Retinal pigment epithelial cell (primary cell): ENCODE data around the gene PAOX.

Experiments used
- DNase-seq: peaks from one replicate; pipeline ENCODE4 v3.0.0-alpha.2; 2010; ENCODE audit warnings: low read depth
- H3K4me3 ChIP-seq: 2 replicates; pipeline ENCODE4 v1.5.1; 2011; ENCODE audit warnings: mild to moderate bottlenecking, low read length, control low read depth, moderate library complexity
- CTCF ChIP-seq: conservative IDR thresholded peaks from 2 replicates; pipeline ENCODE4 v1.5.1; 2011; ENCODE audit warnings: low read depth, low read length, control low read depth, inconsistent platforms

Gene PAOX

GRCh38 chr10:133336577-133337369 lies 42.3 kb upstream of the PAOX start, which contains the start of gene CALY:
Gene CALY (minus strand): TSS chr10:133336896. CDS start chr10:133328989, 7,907 bp downstream.
- H3K4me3 ChIP-seq: no peak within 1 kb of the TSS
- no peak for DNase-seq

GRCh38 chr10:133337370-133337725 lies 41.7 kb upstream of the PAOX start:
- TF ChIP-seq CTCF: no peak
- DNase-seq: no peak
- H3K4me3 ChIP-seq: no peak overlapping the region

More at GRCh38 chr10:133336577-133337369, 42.3 kb upstream of the PAOX start, which contains the start of gene CALY:
- TF ChIP-seq CTCF: no peak

GRCh38 chr10:133338080-133339071 lies 40.7 kb upstream of the PAOX start:
- no peak overlapping the region for H3K4me3 ChIP-seq
- no peak for DNase-seq
- TF ChIP-seq CTCF: no peak

GRCh38 chr10:133339708-133340380 lies 39.2 kb upstream of the PAOX start:
- no peak for TF ChIP-seq CTCF
- no peak for DNase-seq
- no peak overlapping the region for H3K4me3 ChIP-seq

GRCh38 chr10:133341983-133342382 lies 37.1 kb upstream of the PAOX start:
- no peak for DNase-seq
- no peak overlapping the region for H3K4me3 ChIP-seq
- TF ChIP-seq CTCF: no peak

GRCh38 chr10:133342942-133343341 lies 36.1 kb upstream of the PAOX start:
- DNase-seq: no peak
- TF ChIP-seq CTCF: no peak
- H3K4me3 ChIP-seq: no peak overlapping the region
